NCI-H2081 (cell line): Measurements from ENCODE around the gene OSBPL8.
"Not testable (repeated sequence)": the region's sequence is repeated elsewhere in the genome, so short reads cannot be mapped to it uniquely, and the experiment has no call there.

ENCODE experiments used
- DNase-seq, 2 experiments: peaks; one replicate each; lab custom pipeline; 2025; lab: John Stamatoyannopoulos, UW

The OSBPL8 gene

DNA sequence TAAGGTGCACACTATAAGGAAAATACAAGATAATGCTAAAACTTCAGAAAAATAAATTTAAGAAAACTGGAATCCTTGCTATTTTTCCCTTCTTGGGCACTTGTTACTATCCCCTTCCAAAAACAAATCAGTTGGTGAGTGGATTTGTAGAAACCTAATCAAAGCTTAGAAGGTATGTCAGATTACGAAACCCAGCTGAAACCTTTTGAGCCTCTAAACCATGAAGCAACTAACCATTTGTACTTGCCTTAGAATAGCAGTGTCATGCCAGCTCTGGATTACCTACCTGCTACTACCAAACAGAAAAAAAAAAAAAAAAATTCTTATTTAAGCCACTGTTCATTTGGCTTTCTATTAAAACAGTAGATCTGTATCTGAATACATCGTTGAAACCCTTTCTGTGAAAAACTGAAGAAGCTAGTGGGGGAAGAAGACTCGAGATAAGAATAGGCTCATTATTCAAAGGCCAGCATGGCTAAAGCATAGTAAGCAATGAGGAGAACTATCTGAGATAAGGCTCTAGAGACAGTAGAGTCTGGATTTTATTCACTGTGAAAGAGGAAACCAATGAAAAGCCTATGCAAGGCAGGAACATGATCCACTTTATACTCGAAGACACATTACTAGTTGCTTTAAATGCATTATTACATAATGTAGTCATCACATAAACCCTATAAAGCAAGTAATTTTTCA lies 30.2 kb downstream of the OSBPL8 start:
- DNase-seq = no peak

DNA sequence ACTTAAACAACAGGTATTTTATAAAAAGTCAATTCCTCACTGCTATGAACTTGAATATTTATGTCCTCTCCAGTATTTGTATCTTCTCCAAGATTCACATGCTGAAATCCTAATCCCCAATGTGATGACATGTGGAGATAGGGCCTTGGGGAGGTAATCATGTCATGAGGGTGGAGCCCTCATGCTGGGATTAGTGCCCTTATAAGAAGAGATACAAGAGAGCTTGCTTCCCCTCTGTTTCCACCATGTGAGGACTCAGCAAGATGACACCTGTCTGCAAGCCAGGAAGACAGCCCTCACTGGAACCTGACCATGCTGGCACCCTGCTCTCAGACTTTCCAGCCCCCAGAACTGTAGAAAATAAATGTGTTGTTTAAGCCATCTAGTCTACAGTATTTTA lies 36.2 kb downstream of the OSBPL8 start:
- DNase-seq = no peak

DNA sequence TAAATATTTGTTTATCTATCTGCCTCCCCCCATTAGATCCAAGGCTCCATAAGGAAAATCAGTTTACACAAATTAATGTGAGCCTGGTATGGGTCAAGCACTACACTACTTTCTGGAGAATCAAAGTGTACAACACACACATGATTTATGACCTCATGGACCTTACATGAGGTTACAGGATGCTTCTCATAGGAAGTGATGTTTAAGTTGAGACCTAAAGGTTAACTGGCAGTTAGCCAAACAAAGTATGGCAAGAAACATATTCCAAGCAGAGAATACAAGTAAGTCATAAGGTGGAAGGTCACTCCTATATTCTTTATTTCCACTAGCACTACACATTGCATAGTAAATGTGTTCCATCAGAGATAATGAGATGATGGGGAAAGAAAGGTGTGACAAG lies 39.2 kb downstream of the OSBPL8 start:
- no peak for DNase-seq

DNA sequence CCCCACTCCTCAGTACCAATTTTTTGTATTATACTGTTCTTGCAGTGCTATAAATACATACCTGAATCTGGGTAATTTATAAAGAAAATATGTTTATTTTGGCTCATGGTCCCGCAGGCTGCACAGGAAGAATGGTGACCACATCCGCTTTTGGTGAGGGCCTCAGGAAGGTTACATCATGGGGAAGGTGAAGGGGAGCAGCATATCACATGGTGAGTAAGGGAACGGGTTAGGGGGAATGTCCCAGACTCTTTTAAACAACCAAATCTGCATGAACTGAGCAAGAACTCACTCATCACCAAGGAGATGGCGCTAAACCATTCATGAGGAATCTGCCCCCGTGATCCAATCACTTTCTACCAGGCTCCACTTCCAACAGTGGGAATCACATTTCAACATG lies 40.0 kb downstream of the OSBPL8 start:
- DNase-seq = no peak

DNA sequence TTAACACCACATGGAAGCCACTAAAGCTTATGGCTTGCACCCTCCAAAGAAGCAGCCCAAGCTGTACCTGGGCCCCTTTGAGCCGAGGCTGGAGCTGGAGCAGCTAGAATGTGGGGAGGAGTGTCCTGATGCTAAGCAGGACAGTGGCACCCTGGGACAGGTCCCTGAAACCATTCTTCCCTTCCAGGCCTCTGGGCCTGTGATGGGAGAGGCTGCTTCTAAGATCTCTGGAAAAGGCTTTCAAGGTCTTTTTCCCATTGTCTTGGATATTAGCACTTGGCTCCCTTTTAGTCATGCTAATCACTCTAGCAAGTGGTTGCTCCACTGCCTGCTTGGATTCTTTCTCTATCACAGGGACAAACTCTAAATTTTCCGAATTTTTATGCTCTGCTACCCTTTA lies 40.9 kb downstream of the OSBPL8 start:
- no peak for DNase-seq

DNA sequence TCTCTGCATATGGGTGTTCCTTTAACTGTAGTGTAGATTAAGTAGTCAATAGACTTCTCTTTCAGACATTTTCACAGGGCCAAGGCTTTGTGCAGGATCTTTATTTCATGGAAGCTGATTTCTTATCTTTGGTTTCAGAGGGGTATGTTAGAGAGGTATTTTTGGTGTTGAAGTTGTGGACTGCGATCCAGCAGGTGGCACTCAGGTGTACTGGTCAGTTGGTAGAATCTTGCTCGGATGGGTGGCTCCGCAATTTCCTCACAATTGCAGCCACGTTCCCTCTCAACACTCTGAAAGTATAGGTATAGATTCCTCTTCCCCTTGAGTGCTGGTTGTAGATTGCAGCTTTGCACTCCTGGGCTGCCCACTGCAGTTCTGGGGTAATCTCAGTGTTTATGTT lies 44.3 kb downstream of the OSBPL8 start:
- no peak for DNase-seq

DNA sequence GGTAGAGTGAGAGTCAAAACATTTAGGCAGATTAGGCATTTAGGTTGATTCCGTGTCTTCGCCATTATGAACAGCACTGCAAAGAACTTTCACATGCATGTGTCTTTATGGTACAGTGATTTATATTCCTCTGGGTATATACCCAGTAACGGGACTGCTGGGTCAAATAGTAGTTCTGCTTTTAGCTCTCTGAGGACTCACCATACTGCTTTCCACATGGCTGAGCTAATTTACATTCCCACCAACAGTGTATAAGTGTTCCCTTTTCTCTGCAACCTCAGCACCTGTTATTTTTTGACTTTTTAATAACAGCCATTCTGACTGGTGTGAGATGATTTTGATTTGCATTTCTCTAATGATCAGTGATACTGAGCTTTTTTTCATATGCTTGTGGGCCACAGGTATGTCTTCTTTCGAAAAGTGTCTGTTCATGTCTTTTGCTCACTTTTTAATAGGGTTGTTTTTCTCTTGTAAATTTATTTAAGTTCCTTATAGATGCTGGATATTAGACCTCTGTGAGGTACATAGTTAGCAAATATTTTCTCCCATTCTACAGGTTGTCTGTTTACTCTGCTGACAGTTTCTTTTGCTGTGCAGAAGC lies 48.4 kb downstream of the OSBPL8 start:
- DNase-seq = not testable (repeated sequence)

DNA sequence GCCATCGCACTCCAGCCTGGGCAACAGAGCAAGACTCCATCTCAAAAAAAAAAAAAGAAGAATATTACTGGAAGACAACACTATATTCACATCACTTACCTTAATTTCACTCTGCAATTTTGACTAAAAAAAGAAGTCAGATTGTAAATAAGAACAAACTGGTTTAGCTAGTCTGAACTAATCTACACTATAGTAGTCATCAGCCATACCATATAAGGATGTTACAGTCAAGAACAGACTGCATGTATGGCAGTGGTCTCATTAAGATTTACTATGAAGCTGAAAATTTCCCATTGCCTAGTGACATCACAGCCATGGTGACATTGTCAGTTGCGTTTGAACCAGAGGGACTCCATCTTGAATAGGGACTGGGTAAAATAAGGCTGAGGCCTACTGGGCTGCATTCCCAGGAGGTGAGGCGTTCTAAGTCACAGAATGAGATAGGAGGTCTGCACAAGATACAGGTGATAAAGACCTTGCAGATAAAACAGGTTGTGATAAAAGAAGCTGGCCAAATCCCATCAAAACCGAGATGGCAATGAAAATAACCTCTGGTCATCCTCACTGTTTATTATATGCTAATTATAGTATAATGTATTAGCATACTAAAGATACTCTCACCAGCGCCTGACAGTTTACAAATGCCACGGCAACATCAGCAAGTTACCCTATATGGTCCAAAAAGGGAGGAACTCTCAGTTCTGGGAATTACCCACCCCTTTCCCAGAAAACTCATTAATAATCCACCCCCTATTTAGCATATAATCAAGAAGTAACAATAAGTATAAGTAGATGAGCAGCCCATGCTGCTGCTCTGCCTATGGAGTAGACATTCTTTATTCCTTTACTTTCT lies 51.2 kb downstream of the OSBPL8 start:
- no peak for DNase-seq

DNA sequence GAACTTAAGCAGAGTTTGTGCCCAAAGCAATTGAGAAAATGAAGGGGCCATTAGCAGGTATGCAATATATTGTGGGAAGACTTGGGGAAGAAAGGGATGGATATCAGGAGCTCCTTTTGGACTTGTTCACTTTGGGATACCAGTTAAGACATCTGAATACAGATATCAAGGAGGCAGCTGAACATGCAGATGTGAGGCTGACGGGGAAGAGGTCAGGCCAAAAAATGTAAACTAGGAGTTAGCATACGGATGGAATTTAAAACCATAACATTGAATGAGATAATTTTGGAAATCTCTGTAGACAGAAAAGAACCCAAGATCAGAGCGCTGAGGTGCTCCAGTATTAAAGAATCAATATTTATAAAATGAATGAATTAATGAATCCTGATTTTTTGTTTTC lies 53.4 kb downstream of the OSBPL8 start:
- no peak for DNase-seq

DNA sequence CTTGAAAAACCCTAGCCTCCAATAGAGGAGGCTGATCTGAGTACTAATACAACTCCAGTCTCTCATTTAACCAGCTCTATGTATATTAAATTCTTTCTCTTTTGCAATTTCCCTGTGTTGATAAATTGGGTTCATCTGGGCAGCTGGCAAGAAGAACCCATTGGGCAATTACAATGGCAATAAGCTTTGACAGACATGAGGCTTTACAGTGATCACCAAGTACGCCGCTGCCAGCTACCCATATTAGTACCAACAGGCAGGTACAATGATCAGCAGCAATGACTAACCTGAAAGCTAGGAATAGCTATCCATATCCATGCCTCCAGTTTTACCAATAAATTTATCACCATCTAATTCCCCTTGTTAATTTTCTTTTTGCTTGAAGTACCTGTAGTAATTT lies 54.5 kb downstream of the OSBPL8 start:
- no peak for DNase-seq

DNA sequence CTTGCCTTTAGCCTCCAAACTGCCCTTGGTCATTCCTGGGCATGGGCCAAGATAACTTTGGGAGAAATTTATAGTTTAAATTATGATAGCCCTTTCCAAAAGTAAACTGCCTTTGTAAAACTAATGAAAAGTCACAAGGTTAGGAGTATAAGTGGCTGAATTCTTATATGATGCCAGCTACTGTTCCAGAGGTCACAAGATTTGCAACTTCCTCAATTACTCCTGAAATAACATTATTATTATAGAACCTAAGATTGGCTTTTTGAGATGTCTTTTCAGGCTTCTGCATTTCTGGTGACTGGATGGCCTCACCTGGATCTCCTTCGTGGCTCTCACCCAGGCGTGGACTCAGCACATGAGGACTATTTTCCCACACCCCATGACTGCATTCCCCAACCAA lies 55.0 kb downstream of the OSBPL8 start:
- DNase-seq = no peak

DNA sequence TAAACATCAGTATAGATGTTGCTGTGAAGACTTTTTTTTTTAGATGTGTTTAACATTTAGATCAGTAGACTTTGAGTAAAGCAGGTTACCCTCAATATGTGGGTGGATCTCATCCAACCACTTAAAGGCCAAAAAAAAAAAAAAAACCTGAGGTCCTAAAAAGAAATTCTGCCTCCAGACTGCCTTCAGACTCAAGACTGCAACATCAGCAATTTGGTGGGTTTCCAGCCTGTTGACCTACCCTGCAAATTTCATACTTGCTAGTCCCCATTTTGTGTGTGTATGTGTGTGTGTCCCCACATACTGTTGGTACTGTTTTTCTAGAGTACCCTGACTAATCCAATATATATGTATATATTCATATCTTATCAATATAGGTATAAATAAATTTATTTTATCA lies 55.6 kb downstream of the OSBPL8 start:
- DNase-seq = no peak

DNA sequence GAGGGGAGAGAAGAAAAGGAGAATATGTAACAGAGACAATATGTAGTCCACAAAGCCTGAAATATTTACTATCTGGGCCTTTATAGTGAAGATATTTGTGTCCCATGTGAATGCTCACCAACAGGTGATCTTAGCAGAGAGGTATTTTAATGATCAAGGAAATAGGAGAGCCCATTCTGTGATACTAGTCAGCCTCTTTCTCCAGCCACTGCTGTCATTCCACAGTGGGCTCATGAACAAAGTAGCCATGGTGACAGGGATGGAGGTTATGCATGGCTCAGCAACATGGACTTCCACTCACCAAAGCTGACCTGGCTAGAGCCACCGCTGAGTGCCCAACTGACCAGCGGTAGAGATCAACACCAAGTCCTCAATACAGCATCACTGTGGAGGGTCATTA lies 58.2 kb downstream of the OSBPL8 start:
- DNase-seq = no peak

DNA sequence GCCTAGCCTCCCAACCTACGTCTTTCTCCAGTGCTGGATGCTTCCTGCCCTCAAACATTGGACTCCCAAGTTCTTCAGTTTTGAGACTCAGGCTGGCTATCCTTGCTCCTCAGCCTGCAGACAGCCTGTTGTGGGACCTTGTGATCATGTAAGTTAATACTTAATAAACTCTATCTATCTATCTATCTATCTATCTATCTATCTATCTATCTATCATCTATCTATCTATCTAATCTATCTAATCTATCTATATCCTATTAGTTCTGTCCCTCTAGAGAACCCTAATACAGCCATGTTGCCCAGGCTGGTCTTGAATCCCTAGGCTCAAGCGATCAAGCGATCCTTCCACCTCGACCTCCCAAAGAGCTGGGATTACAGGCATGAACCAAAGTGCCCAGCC lies 60.4 kb downstream of the OSBPL8 start:
- DNase-seq = not testable (repeated sequence)

DNA sequence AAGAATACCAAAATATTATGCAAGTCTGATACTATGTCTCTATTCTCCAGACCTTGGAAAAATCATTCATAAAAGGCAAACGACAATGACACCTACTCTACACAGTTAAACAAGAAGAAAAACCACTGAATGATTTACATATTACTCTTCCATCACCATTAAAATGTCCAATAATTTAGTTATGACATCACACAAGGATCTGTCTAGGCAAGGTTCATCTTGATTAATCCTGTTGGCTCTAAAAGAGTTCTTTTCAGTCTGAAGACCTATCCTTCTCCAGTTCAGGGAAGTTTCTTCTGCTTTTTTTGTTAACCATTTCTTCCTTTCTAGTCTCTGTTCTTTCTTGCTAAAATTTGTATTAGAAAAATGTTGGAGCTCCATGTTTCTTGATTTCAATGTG lies 64.0 kb downstream of the OSBPL8 start:
- DNase-seq = no peak

DNA sequence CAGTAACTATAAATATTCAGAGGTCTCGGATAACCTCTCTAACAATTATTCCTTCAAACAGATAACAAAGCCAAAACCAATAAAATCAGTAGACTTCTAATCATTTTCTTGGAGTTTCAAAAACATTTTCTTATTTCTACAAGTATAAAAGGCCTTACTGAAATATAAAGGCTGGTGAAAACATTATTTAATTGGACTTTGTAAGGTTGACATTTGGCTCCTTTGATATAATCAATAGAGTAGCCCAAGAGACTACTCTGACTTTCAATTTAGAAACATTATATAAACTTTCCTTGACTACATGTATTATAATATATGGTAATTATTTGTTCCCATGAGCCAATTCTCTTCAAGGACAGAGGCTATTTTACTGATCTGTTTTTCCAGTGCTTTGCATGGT lies 68.3 kb downstream of the OSBPL8 start:
- DNase-seq = no peak

DNA sequence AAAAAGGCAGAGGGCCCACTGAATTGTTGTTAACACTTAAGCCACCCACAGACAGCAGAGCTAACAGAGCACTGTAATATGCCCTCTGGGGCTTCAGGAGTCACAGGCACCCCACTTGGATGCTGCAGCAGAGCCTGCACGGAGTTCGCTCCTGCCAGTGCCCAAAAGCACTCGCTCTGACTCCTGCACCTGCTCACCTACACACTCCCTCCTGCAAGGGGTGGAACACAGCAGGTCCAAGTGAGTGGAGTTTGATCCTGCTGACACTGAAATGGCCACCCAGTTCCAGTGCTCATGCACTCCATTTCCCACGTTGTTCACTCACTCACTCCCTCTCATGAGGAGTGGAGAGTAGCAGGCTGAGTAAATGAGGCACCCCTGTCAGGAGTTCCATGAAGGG lies 68.8 kb downstream of the OSBPL8 start:
- DNase-seq = no peak

DNA sequence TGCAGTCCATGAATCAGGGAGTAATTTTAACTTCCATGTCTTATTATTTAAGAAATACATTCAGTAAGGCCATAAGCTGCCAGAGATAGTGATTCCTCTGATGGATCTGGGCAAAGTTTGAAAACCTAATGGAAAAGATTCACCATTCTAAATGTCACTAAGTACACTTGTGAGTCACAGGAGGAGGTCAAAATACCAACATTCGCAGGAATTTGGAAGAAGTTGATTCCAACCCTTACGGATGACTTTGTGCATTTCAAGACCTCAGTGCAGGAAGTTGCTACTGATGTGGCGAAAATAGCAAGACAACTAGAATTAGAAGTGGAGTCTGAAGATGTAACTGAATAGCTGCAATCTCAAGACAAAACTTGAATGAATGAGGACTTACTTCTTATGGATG lies 69.8 kb downstream of the OSBPL8 start:
- DNase-seq = no peak

DNA sequence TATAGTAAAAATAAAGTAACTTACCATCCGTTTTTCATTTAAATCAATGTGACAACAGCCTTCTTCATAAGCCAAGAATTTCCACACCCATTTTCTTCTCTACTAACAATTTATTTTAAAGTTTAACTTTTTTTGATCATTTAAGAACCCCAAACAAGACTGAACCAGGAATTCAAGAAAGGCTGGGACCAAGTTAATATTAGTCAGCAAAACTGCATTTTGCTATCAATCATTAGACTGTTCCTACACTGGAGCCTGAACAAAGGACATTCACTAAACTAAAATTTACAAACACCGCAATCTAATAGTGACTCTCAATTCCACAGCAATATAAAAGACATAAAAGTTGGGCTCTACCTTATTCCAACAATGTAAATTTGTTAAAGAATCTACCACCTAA lies 73.6 kb downstream of the OSBPL8 start:
- no peak for DNase-seq

DNA sequence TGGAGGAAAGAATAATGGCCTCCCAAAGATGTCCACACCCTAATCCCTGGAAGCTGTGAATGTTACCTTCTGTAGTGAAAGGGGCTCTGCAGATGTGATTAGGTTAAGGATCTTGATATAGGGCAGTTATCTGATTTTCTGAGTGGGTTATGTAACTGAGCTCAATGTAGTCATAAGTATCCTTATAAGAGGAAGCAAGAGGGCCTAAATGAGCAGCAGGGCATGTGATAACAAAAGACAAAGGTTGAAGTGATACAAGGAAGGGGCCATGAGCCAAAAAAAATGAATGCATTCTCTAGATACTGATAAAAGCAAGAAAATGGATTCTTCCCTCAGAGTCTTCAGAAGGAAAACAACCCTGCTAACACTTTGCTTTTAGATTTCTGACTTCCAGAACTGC lies 78.8 kb downstream of the OSBPL8 start:
- DNase-seq = no peak

DNA sequence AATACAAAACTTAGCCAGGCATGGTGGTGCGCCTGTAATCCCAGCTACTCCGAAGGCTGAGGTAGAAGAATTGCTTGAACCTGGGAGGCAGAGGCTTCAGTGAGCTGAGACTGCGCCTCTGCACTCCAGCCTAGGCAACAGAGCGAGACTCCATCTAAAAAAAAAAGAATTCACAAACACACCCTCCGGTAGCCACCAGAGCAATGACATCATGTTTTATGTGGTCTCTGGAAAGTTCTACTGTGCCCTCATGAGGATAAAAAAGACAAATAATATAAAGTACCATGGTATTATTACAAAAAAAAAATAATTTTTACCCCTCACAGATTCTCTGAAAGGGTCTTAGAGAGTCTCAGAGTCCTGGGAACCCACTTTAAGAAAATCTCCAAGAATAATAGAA lies 81.5 kb downstream of the OSBPL8 start:
- no peak for DNase-seq

DNA sequence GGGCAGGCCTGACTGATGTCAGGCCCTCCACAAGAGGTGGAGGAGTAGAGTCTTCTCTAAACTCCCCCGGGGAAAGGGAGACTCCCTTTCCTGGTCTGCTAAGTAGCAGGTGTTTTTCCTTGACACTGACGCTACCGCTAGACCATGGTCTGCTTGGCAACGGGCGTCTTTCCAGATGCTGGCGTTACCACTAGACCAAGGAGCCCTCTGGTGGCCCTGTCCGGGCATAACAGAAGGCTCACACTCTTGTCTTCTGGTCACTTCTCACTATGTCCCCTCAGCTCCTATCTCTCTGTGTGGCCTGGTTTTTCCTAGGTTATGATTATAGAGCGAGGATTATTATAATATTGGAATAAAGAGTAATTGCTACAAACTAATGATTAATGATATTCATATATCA lies 86.7 kb downstream of the OSBPL8 start:
- DNase-seq = not testable (repeated sequence)

DNA sequence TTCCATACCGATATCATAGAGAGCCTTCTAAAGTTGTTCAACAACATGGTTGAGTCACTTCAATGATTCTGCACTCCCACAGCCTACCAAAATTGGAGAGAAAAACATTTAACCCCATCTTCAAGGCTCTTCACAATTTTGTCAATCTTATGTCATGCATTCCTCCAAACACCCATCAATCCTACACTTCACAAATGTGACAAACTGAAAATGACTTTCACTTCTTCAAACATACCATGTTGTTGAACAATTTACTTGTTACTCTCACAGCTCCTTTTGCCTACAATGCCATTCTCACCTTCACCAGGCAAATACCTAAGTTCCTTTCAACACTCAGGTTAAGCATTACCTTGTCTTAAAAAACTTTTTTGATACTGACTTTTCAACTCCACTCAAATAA lies 88.0 kb downstream of the OSBPL8 start:
- DNase-seq = no peak
